HPDE6-E6E7 (cell line): ENCODE measurements around the gene SLC17A9.

ENCODE experiments used
- DNase-seq: peaks from one replicate; pipeline ENCODE4 v3.0.0; 2011; ENCODE audit warnings: missing footprints; ENCODE audit errors: extremely low spot score

SLC17A9 gene

DNA sequence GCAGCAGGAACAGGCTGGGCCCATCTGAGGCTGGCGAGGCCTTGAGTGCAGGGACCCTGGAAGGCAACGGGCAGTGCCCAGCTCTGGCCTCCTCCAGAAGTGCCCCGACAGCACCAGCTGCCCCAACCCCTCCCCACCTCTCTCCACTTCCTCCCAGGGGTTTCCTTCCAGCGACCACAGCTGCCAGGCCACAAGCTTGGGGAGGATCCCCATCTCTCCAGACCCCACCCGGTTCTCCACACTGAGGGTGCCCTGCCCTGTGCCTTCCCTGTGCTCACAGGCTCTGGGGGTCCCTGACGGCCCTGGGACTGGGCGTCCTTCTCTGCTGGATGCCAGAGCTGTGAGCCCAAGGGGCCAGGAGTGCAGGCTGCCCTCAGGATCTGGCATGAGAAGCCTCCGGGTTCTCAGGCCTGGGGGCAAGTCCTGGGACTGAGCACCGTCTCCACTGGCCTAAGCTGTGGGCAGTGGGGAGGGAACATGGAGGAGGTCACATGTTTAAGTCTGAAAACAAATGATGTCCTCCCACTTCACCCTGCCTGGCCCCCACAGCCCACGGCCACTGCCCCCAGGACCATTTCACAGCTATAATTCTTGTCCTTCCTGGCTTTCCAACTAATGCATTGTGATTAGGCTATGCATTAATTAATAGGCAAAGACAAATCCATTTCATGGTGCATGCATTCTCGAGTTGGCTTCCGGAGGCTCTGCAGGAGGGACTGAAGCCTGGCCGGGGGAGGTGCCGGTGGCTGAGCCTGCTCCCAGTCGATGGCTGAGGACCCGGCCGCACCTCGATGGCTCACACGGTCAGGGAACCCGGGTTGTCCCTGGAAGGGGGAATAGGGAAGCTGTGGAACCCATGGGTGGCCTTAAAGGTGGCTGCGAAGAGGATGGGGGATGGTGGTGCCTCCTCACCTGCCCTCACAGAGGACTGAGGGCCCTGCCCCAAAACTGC is 29.9 kb downstream of the SLC17A9 start:
- no peak for DNase-seq

DNA sequence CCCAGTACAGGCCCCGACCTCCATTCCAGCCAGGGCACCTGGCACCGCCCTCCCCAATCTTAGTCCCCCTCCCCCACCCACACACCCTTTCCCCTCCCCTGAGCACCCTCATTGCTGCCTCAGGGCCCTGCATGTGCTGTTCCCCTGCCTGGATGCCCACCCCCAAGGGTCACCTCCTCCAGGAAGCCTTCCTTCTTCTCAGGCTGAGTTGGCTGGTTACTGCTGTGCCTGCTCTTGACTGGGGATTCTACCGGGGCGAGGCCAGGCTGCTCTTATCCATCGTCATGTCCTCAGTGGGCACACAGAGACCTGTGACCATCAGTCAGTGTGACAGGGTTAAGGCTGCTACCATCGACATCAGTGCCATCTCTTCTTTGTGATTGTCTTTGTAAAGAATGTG is 30.7 kb downstream of the SLC17A9 start:
- no peak for DNase-seq

DNA sequence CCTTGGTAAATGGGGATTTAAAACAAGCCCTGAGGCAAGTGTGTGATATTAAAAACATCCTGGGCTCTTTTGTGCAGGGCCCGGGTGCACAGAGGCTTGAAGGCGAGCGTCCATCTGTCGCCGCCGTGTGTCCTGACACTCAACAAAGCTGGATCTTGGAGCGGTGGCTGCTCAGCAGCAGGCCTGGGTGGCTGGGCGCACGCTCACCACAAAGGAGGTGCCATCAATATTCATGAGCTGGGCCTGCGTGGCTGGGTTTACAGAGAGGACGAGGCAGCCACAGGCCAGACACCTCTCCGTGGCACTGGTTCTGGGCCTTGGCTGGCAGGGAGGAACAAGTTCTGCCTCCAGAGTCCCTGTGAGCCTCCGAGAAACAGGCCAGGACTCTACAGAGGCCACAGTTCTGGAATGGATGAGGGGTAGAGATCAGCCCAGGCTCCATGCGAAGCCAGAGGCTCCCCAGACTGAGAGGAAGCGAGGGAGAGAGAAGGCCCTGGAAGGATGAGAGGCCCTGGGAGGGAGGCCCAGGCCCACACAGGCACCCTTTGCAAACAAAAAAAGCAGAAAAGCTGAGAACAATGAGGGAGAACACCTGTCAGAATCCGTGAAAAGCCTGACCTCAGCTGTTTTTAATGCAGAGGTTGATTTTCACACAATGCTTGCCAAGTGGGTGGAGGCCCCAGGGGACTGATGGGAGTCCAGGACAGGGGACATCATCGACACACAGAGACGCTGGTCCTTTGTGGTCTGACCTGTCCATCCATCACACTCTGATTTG is 32.3 kb downstream of the SLC17A9 start:
- no peak for DNase-seq

DNA sequence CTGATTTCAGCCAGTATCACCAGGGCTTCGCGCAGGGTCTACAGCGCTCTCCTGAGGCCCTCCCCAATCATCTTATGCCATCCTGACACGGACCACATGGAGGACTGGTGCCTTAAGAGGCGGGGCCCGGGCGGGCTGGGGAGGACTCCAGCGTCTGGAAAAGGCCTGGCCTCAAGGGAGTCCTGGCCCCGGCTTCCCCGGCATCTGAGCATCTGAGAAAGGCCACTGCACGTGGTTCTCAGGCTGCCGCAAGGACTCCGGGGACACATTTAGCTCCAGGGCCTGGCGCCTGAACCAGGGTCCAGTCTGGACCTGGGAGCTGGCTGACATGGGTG is 32.9 kb downstream of the SLC17A9 start:
- DNase-seq, result no peak

DNA sequence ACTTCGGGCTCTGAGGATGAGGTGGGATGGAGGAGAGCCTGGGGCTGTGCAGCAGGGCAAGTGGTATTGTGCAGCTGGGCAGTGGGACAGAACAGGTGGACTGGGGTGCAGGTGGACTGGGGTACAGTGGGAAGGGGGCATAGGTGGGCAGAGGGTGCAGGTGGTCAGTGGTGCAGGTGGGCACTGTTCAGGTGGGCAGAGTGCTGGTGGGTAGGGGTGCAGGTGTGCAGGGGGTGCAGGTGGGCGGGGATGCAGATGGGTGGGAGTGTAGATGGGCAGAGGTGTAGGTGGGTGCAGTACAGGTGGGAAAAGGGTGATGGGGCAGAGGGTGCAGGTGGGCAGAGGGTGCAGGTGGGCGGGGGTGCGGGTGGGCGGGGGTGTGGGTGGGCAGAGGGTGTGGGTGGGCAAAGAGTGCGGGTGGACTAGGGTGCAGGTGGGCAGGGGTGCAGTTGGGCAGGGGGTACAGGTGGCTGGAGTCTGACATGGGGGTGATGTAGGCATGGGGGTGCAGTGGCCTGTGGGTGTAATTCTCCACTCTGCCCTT is 33.8 kb downstream of the SLC17A9 start:
- DNase-seq, result no peak

DNA sequence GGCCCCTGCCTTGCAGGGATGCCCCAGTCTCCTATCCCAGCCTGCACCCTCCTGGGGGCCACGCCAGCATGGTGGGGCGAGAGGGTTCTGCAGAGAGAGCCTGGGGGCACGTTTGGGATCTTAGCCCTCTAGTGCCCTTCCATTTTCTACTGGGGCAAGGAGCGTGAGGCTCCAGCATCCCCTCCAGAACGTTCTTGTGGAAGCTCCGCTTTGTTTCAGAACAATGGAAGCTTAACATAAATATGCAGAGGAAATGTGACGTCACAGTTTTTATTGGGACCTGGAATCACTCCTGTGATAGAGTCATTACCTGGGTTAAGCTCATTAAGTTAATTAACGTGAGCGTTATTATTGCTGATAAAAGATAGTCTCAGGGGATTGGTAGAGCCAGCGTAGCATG is 34.6 kb downstream of the SLC17A9 start:
- DNase-seq, result no peak

DNA sequence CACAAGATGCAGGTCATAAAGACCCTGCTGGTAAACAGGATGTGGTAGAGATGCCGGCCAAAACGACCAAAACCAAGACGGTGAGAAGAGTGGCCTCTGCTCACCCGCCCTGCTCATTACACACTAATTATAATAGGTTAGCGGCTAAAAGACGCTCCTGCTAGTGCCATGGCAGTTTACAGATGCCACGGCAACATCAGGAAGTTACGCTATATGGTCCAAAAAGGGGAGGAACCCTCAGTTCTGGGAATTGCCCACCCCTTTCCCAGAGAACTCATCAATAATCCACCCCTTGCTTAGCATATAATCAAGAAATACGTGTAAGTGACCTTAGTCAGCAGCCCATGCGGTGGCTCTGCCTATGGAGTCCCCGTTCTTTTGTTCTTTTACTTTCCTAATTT is 36.7 kb downstream of the SLC17A9 start:
- no peak for DNase-seq

DNA sequence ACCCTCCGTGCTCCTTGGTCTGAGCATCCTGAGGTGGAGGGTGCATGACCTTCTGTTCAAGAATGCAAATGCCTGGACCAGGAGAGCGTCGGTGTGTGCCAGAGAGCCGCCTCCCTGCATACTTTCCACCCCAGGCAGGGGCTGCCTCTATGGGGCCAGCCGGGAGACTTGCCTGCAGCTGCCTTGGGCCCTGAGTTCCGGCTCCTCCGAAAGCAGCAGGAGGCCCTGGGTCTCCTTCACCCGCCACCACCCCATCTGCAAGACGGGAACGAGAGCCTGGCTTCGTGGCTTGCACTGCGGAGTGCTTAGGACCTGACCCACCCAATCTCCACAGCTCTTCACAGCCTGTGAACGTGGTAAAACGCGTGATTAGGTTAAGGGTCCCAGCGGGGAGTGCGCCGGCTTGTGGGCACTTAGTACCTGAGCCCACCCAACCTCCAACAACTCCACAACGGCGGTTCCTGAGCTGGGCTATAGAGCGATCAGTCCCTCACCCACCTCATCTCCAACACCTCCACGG is 37.9 kb downstream of the SLC17A9 start:
- no peak for DNase-seq

DNA sequence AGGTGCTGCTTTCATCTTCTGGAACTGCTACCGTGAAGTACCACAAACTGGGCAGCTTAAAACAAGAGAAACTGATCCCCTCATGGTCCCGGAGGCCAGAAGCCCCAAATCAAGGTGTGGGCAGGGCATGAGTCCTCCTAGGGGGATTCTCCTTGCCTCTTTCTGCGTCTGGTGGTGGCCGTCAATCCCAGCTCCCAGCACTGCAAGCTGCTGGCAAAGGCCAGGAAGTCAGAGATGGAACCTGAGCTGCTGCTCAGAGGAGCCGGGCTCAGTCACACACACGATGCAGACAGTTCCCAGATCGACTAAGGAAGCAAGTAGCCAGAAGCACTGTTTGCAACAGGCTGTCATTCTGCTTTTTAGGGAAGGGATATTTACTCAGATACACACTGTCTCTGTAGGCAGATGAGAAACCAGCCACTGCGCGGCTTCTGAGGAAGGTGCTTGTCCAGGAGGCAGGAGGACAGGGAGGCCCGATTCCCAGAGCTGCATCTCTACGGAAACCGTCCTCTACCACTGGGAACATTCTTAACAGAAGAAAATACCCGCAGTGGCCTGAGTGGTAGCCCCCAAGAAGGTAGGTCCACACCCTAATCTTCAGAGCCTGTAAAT is 38.8 kb downstream of the SLC17A9 start:
- no peak for DNase-seq

DNA sequence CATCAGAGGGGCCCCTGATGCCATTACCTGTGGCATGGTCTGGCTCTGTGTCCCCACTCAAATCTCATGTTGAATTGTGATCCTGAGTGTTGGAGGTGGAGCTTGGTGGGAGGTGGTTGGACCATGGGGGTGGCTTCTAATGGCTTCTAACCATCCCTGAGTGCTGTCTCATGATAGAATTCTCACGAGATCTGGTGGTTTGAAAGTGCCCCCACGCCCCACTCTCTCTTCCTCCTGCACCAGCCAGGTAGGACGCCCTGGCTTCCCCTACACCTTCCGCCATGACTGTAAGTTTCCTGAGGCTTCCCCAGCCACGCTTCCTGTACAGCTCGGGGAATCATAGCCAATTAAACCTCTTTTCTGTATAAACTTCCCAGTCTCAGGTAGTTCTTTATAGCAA is 39.4 kb downstream of the SLC17A9 start:
- no peak for DNase-seq

DNA sequence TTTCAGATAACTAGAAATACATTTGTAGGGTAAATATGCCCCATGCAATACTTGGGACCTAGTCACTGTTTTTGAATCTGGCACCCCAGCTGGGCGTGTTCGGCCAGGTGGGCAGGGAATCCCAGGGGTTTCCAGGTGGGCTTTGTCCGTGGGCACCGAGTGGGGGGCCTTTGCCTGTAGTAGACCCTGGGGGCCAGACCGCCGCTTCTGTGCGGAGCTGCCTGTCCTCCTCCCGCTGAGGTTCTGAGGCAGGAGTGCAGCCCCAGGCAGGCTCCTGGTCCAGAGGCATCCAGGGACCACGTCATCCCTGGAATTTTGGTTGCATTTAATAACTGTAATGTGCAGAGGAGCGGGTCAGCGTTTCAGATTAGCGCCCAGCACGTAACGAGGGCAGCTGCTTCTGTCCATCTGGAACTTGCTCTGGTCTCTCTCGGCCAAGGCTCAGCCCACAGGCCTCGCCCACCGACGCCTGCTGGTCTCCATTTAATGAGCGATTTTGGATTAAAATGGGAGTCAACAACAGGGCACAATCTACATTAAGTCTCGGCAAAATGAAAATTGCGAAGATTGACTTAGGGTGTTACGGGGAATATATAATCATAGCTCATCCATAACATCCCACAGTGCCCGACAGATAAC is 41.5 kb downstream of the SLC17A9 start:
- no peak for DNase-seq

DNA sequence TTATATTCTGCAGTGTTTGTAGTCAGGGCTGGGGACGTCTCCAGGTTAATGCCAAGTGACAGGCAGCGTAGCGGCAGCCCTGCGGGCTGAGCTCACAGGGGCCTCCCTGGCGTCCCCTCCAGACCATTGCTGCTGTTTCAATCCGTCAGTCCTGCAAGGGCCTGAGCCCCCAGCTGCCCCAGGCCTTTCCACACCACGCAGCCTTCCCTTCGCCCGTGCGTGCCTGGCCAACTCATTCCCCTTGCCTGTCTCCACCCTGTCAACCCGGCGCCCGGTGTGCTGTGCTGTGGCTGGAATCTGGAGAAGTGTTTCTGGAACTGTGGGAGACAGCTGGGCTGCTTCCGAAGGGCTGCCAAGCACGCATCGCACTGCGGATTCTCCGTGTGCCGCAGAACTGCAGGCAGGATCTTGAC is 42.4 kb downstream of the SLC17A9 start:
- no peak for DNase-seq

DNA sequence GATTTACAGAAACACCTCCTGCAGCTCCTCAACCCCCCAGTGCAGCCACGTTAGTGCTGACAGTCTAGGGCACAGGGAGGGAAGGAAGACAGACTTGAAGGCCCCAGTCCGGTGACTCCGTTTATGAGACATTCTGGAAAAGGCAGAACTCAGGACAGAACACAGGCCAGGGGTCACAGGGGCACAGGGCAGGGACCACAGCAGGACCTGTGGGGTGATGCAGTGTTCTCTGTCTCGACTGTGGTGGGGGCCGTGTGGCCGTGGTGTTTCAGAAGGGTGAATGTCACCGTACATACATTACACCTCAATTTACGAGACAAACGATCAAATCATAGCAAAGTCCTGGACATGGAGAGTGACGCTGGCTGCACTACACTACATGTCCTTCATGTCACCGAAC is 43.0 kb downstream of the SLC17A9 start:
- DNase-seq, result no peak

DNA sequence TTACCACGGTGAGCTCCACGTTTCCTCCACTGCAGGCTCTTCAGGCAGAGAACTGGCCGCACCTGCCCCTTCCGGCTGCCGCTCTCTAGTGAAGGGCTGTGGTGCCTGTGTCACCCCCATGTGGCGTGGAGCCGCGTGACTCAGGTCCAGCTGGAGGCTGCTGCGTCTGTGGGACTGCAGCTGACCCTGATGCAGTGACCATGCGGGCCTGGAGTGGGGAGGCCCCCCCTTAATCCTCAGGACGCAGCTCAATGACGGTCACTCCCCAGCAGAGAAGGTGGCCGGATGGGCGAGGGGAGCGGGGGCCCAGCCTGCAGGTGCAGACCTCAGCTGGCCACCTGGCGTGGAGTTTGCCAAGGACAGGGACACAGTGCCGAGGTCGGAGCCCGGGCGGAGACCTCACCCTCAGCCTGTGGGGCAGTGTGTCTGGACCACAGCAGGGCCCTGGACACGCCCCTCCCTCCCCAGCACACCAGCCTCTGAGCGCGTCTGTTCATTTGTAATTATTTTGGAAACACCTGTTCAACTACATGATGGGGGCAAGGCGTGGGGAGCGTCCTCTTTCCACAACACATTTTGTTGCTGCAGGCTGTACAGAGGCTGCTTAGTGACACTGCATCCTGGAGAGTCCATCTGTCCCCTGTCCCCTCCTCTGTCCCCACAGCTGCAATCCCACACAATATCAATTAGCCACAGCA is 43.5 kb downstream of the SLC17A9 start:
- DNase-seq, result no peak

DNA sequence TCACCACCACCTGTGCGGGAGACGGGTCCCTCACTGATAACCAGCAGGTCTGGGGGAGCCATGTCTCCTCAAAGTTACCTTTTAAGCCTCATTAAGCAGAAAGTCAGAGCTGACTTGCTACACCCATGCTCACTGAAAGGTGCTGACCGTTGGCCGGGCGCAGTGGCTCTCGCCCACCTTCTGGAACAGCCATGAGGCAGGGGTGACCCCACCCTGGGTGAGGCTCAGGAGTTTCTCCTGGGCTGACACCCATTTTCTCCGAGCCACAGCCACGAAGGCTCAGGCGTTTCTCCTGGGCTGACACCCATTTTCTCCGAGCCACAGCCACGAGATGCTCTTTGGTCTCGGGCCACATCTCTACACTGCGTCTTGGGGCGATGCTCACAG is 44.1 kb downstream of the SLC17A9 start:
- no peak for DNase-seq

DNA sequence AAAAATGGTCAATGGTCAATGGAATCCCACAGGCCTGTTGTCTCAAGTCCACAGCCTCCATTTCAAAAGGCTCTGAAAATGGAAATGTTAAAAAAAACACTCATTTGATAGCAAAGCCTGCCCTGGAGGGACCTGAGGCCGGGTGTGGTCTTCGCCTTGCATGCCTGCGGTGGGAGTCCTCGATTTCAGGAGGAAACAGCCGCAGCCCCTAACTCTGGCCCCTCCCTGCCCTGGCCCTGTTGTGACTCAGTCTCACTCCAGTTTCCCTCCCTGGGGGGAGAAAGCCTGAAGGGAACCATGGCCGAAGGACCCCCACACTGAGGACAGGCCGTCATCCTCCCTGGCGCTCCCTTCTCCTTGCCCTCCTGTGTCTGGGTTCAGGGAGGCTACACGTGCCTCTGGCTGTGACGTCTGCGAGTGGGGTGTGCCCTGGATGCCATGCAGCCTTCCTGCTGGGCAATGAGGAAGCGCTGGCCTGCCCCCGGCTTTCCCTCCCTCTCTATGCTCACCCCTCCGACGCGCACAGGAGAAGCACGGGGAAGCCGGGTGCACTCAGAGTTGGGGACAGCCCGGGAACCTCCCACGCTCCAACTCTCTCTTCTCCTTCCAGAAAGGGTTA is 45.0 kb downstream of the SLC17A9 start:
- DNase-seq, result no peak

DNA sequence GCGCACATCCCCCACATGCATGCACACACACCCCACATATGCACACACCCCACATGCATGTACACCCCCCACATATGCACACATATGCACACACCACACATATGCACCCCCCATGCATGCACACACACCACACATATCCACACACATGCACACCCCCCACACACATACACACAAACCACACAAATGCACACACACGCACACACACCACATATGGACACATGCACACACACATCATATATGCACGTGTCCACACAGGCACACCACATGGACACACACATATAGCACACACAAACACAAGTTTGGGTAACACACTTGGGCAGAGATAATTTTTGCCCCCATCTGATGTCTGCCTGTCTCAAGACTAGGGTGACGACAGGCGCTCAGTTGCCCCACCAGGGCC is 45.9 kb downstream of the SLC17A9 start:
- no peak for DNase-seq

DNA sequence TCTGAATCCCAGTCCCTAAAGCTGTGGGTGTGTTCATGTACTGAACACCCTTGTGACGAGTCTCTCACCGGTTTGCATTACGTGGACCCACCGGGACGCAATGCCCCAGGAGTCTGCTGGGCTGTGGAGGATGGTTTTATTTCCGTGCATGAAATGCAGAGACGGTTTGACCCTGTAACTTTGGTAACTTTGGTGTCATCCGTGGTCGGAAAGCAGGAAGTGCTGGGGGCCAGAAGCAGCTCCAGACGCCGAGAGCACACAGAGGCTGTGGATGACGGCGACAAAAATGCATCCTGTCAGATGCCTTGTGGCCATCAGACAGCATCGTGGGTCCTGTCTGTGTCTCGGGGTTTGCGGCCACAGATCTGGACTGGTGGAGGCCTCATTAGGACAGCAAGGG is 47.1 kb downstream of the SLC17A9 start:
- no peak for DNase-seq

DNA sequence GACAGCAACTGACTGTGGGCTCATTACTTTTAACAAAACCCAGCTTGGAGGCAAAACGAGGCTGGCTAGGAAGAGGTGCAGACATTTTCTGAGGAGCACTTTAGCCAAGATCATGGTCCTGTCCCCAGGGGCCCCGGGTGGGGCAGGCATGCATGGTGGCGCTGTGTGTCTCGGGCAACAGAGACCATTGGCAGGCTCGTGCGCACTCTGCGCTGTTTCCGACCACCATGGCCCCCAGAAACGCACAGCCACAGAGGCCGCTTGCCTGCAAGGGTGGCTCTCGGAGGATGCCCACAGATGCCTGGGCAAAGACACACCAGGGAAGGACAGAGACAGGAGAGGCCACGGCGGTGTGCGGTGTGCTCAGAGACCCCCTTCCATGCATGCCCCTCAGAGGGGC is 47.5 kb downstream of the SLC17A9 start:
- no peak for DNase-seq

DNA sequence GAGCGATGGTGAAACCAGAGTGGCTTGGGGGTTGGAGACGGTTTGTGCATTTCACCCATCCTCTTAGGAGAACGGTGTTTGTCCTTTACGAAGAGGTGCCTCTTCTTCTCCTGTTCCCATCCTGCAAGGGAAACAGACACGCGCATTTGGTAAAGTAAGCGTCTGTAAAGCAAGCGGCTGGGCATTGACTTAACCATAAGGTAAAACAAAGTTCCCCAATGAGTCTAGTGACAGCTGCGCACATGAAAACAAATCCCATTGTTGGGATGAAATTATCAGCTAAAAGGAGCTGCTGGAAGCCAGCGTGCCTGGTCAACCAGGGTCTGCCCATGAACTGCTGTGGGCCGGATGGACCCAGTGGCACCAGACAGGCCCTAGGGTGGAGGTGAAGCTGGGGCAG is 48.4 kb downstream of the SLC17A9 start:
- no peak for DNase-seq

DNA sequence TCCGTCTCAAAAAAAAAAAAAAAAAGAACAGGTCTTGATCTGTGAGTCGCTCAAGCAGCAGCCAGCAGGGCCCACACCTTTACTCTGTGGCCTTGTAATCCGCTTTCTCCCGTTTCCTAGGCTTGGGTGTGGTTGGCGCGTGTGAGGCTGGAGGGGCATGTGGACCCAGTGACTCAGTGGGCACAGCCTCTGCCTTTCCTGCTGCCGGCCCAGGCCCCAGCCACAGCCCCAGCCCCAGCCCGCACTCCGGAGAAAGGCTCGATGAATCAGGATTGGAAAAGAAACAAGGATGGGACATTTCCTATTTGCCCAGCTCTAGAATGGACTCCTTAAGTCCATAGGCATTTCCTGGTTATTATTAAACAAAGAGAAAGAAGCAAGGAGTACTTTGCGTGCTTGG is 50.0 kb downstream of the SLC17A9 start:
- no peak for DNase-seq
